SK-N-SH (cell line): Measurements from ENCODE around the gene SLAMF6. TPM values are rescaled to one million over a fixed set of nuclear protein-coding genes. Genes with fewer than 3 reads are reported as not detected.

Experiments used
- CTCF ChIA-PET: fragments of 300-600, 350-600 bp; formaldehyde crosslinking; extraction: SDS; loops from one replicate; lab custom pipeline; 2021; lab: Yijun Ruan, JAX
- POLR2A ChIA-PET: fragments of 350-600 bp; sonication (Branson Sonifier 250); formaldehyde crosslinking; extraction: SDS; loops from one replicate; lab custom pipeline; 2020; ENCODE audit warnings: antibody characterized with exemption, inconsistent platforms; lab: Yijun Ruan, JAX
- DNase-seq: peaks from one replicate; pipeline ENCODE4 v3.0.0; 2012
- H2AFZ ChIP-seq: fragments of 200-600 bp; sonication (generic); 2 replicates; pipeline ENCODE4 v1.8.1; 2016; ENCODE audit warnings: antibody characterized with exemption, mild to moderate bottlenecking, low read depth
- H3F3A ChIP-seq: fragments of 200-600 bp; sonication (generic); replicated peaks from 2 replicates; pipeline ENCODE3; 2016; ENCODE audit warnings: antibody characterized with exemption, mild to moderate bottlenecking; ENCODE audit not compliant: insufficient read depth
- H3K27ac ChIP-seq, 2 experiments: fragments of 200-500 bp in 1 of 2; fragments of 200-600 bp in 1 of 2; sonication (Bioruptor generic) in 1 of 2; sonication (generic), shearing (Covaris generic) in 1 of 2; 2 replicates each; pipeline versions ENCODE4 v1.5.1 to v1.6.1; 2014 to 2016; ENCODE audit warnings: low read depth in 2 of 2, inconsistent platforms in 1 of 2, low read length in 1 of 2, mild to moderate bottlenecking in 1 of 2, mixed read lengths in 1 of 2
- H3K27me3 ChIP-seq: fragments of 200-600 bp; sonication (generic), shearing (Covaris generic); 2 replicates; pipeline ENCODE4 v1.6.1; 2016; ENCODE audit warnings: mixed run types; ENCODE audit not compliant: insufficient read depth
- H3K36me3 ChIP-seq, 2 experiments: fragments of 200-500 bp in 1 of 2; fragments of 200-600 bp in 1 of 2; sonication (Bioruptor generic) in 1 of 2; sonication (generic) in 1 of 2; replicated peaks in 1 of 2; 2 replicates each; pipeline versions ENCODE3 to v1.5.1; 2014 to 2016; ENCODE audit warnings: low read length in 1 of 2, mild to moderate bottlenecking in 1 of 2; ENCODE audit not compliant: insufficient read depth in 2 of 2, control insufficient read depth in 1 of 2
- H3K4me1 ChIP-seq, 2 experiments: fragments of 200-500 bp in 1 of 2; fragments of 200-600 bp in 1 of 2; sonication (Bioruptor generic) in 1 of 2; sonication (generic), shearing (Covaris generic) in 1 of 2; 2 replicates each; pipeline versions ENCODE4 v1.5.1 to v1.6.1; 2014 to 2016; ENCODE audit warnings: low read depth in 1 of 2, low read length in 1 of 2, mixed run types in 1 of 2; ENCODE audit not compliant: insufficient read depth in 2 of 2, control insufficient read depth in 1 of 2
- H3K4me2 ChIP-seq: fragments of 200-600 bp; sonication (generic), shearing (Covaris generic); 2 replicates; pipeline ENCODE4 v1.6.1; 2017; ENCODE audit warnings: mixed run types
- H3K4me3 ChIP-seq, 2 experiments: fragments of 200-500 bp in 1 of 2; fragments of 200-600 bp in 1 of 2; sonication (Bioruptor generic) in 1 of 2; sonication (generic), shearing (Covaris generic) in 1 of 2; 2 replicates each; pipeline versions ENCODE4 v1.5.1 to v1.8.1; 2014 to 2016; ENCODE audit warnings: low read depth in 2 of 2, inconsistent platforms in 1 of 2, low read length in 1 of 2, mild to moderate bottlenecking in 1 of 2, mixed read lengths in 1 of 2, moderate library complexity in 1 of 2
- H3K79me2 ChIP-seq: fragments of 200-600 bp; sonication (generic); 2 replicates; pipeline ENCODE4 v1.8.1; 2017; ENCODE audit warnings: mild to moderate bottlenecking; ENCODE audit not compliant: insufficient read depth
- H3K9ac ChIP-seq: fragments of 200-600 bp; sonication (generic); 2 replicates; pipeline ENCODE4 v1.6.1; 2017; ENCODE audit warnings: mixed run types
- H3K9me2 ChIP-seq: fragments of 200-600 bp; sonication (generic); 2 replicates; pipeline ENCODE4 v1.6.1; 2017; ENCODE audit warnings: mixed run types
- H3K9me3 ChIP-seq: fragments of 200-600 bp; sonication (generic); 2 replicates; pipeline ENCODE4 v1.6.1; 2017; ENCODE audit warnings: mixed run types, mild to moderate bottlenecking, moderate library complexity
- H4K20me1 ChIP-seq: fragments of 200-600 bp; sonication (generic); 2 replicates; pipeline ENCODE4 v1.6.1; 2017; ENCODE audit warnings: mild to moderate bottlenecking, mixed run types; ENCODE audit not compliant: insufficient read depth
- ELF1 ChIP-seq: IDR thresholded peaks from 2 replicates; pipeline ENCODE4 v1.4.0; 2012
- GABPA ChIP-seq: IDR thresholded peaks from 2 replicates; pipeline ENCODE4 v1.4.0; 2012; ENCODE audit warnings: low read depth, mild to moderate bottlenecking
- GATA2 ChIP-seq: sonication (generic); formaldehyde crosslinking; IDR thresholded peaks from 2 replicates; pipeline ENCODE4 v1.5.0; 2020; ENCODE audit warnings: mild to moderate bottlenecking, missing genetic modification reagents
- MAX ChIP-seq: IDR thresholded peaks from 2 replicates; pipeline ENCODE4 v1.4.0; 2012; ENCODE audit warnings: low read depth
- NRF1 ChIP-seq: IDR thresholded peaks from 2 replicates; pipeline ENCODE4 v1.6.1; 2012; ENCODE audit warnings: low read depth, mild to moderate bottlenecking, low read length
- POLR2AphosphoS5 ChIP-seq: IDR thresholded peaks from 2 replicates; pipeline ENCODE4 v1.6.1; 2012; ENCODE audit warnings: low read depth, low read length
- SMC3 ChIP-seq: IDR thresholded peaks from 2 replicates; pipeline ENCODE4 v1.6.1; 2012; ENCODE audit warnings: low read depth, low read length, improper control_type of control experiment
- TEAD4 ChIP-seq: IDR thresholded peaks from 2 replicates; pipeline ENCODE4 v1.4.0; 2012; ENCODE audit warnings: mild to moderate bottlenecking, borderline replicate concordance; ENCODE audit not compliant: insufficient read depth
- USF1 ChIP-seq: IDR thresholded peaks from 2 replicates; pipeline ENCODE4 v1.4.0; 2012; ENCODE audit warnings: low read depth, borderline replicate concordance
- ZBTB33 ChIP-seq: IDR thresholded peaks from 2 replicates; pipeline ENCODE4 v1.4.0; 2012; ENCODE audit warnings: low read depth, borderline replicate concordance
- WGBS: methylation state at CpG from one replicate; pipeline ENCODE4 v1.1.6; 2017; ENCODE audit warnings: low lambda C conversion rate; 5-methylcytosine and 5-hydroxymethylcytosine counted together
- polyA plus RNA-seq, 3 experiments: library from polyadenylated mRNA; depleted of rRNA; stranded (reverse); fragments of >200 nt; gene quantifications; 2 replicates each; pipeline ENCODE4 v1.2.3, GENCODE V29; 2012

Gene SLAMF6
- polyA plus RNA-seq, 1 of the 3 experiments (the other 2 are of a cell fraction) = not detected

- no peaks in the 10 kb centered on the region for H3K9me2 ChIP-seq
- WGBS = 4% methylated on average over 3 of the region's 3 CpGs
- no peaks in the 10 kb centered on the region for H3K36me3 ChIP-seq
- H3K9me3 ChIP-seq = no peaks in the 10 kb centered on the region
- no peaks in the 10 kb centered on the region for H3K79me2 ChIP-seq
- peaks cover 11% of the 10 kb centered on the region for H3K27me3 ChIP-seq
- no peaks in the 10 kb centered on the region for H3F3A ChIP-seq
- DNase-seq = no peak
- no peak overlapping the region for H3K4me2 ChIP-seq
- H3K27ac ChIP-seq = no peak overlapping the region
- POLR2A ChIA-PET = no interaction called here
- no peak overlapping the region for H2AFZ ChIP-seq
- H3K4me3 ChIP-seq = no peak overlapping the region
- no peaks in the 10 kb centered on the region for H3K4me1 ChIP-seq
- no peaks in the 10 kb centered on the region for H4K20me1 ChIP-seq
- H3K9ac ChIP-seq = no peak overlapping the region
- TF ChIP-seq POLR2AphosphoS5 (no peak), ZBTB33 (no peak), TEAD4 (no peak), USF1 (no peak), GABPA (no peak), MAX (no peak), ELF1 (no peak)
- CTCF ChIA-PET = no interaction called here
Observed at GRCh38 chr1:160472112-160472511, 50.9 kb downstream of the SLAMF6 start.

- WGBS = 9% methylated on average over 1 of the region's 1 CpG
- Histone ChIP-seq H3K27me3 (peaks cover 11% of the 10 kb centered on the region), H3K79me2 (no peaks in the 10 kb centered on the region), H3K4me2 (no peak overlapping the region), H3F3A (no peaks in the 10 kb centered on the region), H4K20me1 (no peaks in the 10 kb centered on the region), H2AFZ (no peak overlapping the region), H3K36me3 (no peaks in the 10 kb centered on the region), H3K4me3 (no peak overlapping the region), H3K27ac (no peak overlapping the region), H3K9me2 (no peaks in the 10 kb centered on the region), H3K9me3 (no peaks in the 10 kb centered on the region), H3K4me1 (no peaks in the 10 kb centered on the region), H3K9ac (no peak overlapping the region)
- ChIA-PET CTCF (no interaction called here), POLR2A (no interaction called here)
- TF ChIP-seq SMC3 (no peak), NRF1 (no peak)
- DNase-seq = no peak
Observed at GRCh38 chr1:160471253-160471652, 51.8 kb downstream of the SLAMF6 start.

- H4K20me1 ChIP-seq = no peaks in the 10 kb centered on the region
- POLR2A ChIA-PET = no interaction called here
Observed at GRCh38 chr1:160467576-160467975, 55.5 kb downstream of the SLAMF6 start.

More at GRCh38 chr1:160467576-160467975, 55.5 kb downstream of the SLAMF6 start:
- H3K79me2 ChIP-seq = no peaks in the 10 kb centered on the region
- H3K4me1 ChIP-seq = no peaks in the 10 kb centered on the region
- H3K36me3 ChIP-seq = no peaks in the 10 kb centered on the region
- H3K9me3 ChIP-seq = no peaks in the 10 kb centered on the region
- peaks cover 11% of the 10 kb centered on the region for H3K27me3 ChIP-seq
- H3K4me3 ChIP-seq = no peak overlapping the region
- DNase-seq = no peak
- CTCF ChIA-PET = no interaction called here
- no peak overlapping the region for H2AFZ ChIP-seq
- no peak for TF ChIP-seq GATA2 (CRISPR knock-in tag)
- no peak overlapping the region for H3K9ac ChIP-seq
- H3F3A ChIP-seq = no peaks in the 10 kb centered on the region
- H3K27ac ChIP-seq = no peak overlapping the region
- H3K9me2 ChIP-seq = no peaks in the 10 kb centered on the region
- H3K4me2 ChIP-seq = no peak overlapping the region
